Ovary (tissue), 9 donors: ENCODE results near the gene PLEKHG4B. TPM values are rescaled to one million over a fixed set of nuclear protein-coding genes. Genes with fewer than 3 reads are reported as not detected.

Experiments used
- DNase-seq, 5 donors: peaks; one replicate each; pipeline ENCODE4 v3.0.0-alpha.2; 2019 to 2020
- H3K27ac ChIP-seq, 2 donors: fragments of 200-600 bp; one replicate each; pipeline versions ENCODE4 v1.5.1 to v1.8.0; 2019 to 2022
- H3K27me3 ChIP-seq: fragments of 200-600 bp; one replicate; pipeline ENCODE4 v1.8.0; 2022
- H3K36me3 ChIP-seq: fragments of 200-600 bp; sonication (generic); one replicate; pipeline ENCODE4 v1.5.1; 2019
- H3K4me1 ChIP-seq: one replicate; pipeline ENCODE4 v1.8.1; 2013; ENCODE audit warnings: mild to moderate bottlenecking, moderate library complexity; ENCODE audit not compliant: insufficient read depth
- H3K4me3 ChIP-seq: fragments of 200-600 bp; sonication (generic); one replicate; pipeline ENCODE4 v1.5.1; 2017
- H3K9me3 ChIP-seq, 2 donors: fragments of 200-600 bp in 1 of 2; sonication (generic) in 1 of 2; one replicate each; pipeline versions ENCODE4 v1.5.1 to v1.8.1; 2013 to 2019; ENCODE audit warnings: mild to moderate bottlenecking in 1 of 2, moderate library complexity in 1 of 2
- CTCF ChIP-seq, 3 donors: fragments of 450-650 bp in 2 of 3; fragments of 200-600 bp in 1 of 3; IDR thresholded peaks; one replicate each; pipeline versions ENCODE4 v1.5.1 to v1.8.0; 2016 to 2022; ENCODE audit warnings: antibody characterized with exemption in 3 of 3, mild to moderate bottlenecking in 1 of 3
- EP300 ChIP-seq: sonication (generic); formaldehyde crosslinking; IDR thresholded peaks from one replicate; pipeline ENCODE4 v1.6.1; 2017; ENCODE audit warnings: antibody characterized with exemption
- POLR2A ChIP-seq: fragments of 450-650 bp; IDR thresholded peaks from one replicate; pipeline ENCODE4 v1.6.1; 2017; ENCODE audit warnings: antibody characterized with exemption, mild to moderate bottlenecking, moderate library complexity
- WGBS, 3 donors: extraction: QIAGEN DNeasy Blood & Tissue Kit in 1 of 3; methylation state at CpG; one replicate each; pipeline versions ENCODE4 v1.1.5 to v1.1.7; 2013 to 2017; 5-methylcytosine and 5-hydroxymethylcytosine counted together
- intact Hi-C, 4 donors: fragments of 100-400 bp; cut with DNase I; formaldehyde crosslinking; loops; one replicate each; pipeline versions ENCODE4 v1.11.0 to v1.15.1; 2022 to 2023
- polyA plus RNA-seq, 2 donors: library from polyadenylated mRNA; stranded (reverse); fragments of 200-250 nt in 1 of 2; fragments of 350-450 nt in 1 of 2; fragmentation: Illumina TruSeq in 1 of 2; extraction: RNeasy Lipid Tissue Mini Kit (QIAGEN cat#74804) in 1 of 2; gene quantifications; one replicate each; pipeline ENCODE4 v1.2.3, GENCODE V29; 2013 to 2014
- total RNA-seq, 7 donors: library from RNA; depleted of rRNA in 2 of 7; stranded (reverse); fragments of >200 nt in 2 of 7; fragmentation: NEBNext Ultra II Directional in 3 of 7; extraction: Animal tissue kit (Norgen Biotek cat#: 25700) in 3 of 7; gene quantifications; one replicate each; pipeline versions ENCODE4 v1.1.0 to v1.2.4, GENCODE V29; 2016 to 2023
- donor health status: DM: no; HTN: no; CAD: no; lungs with moderate emphysema.
- donor health status: DM: no; HTN: no; CAD: no.
- donor health status: Bipolar disorder and iron deficiency.
- donor health status: DM: yes; HTN: yes; CAD: no.
- donor health status: DM: no; HTN: no; CAD: no.
- donor health status: DM: yes; HTN: yes; CAD: no.

Gene PLEKHG4B
- total and polyA plus RNA-seq, 9 donors, result 0.47 to 4.0 (median 1.8) TPM

GRCh38 chr5:176296-176823, 84.4 kb downstream of the PLEKHG4B start:
- TF ChIP-seq CTCF (IDR thresholded peaks at IDR 0.05) (no peak), POLR2A (no peak), EP300 (no peak)
- intact Hi-C loops, result no loop called here
- no peaks in the 10 kb centered on the region for H3K27me3 ChIP-seq
- H3K4me3 ChIP-seq, result no peak overlapping the region
- no peak for DNase-seq
- WGBS, 3 donors, result 79 to 84% (median 83%) methylated on average over 11 of the region's 11 CpGs
- H3K27ac ChIP-seq, result no peak overlapping the region
- H3K4me1 ChIP-seq, result peaks cover 4% of the 10 kb centered on the region
- H3K36me3 ChIP-seq, result no peaks in the 10 kb centered on the region
- H3K9me3 ChIP-seq, result no peaks in the 10 kb centered on the region

DNA sequence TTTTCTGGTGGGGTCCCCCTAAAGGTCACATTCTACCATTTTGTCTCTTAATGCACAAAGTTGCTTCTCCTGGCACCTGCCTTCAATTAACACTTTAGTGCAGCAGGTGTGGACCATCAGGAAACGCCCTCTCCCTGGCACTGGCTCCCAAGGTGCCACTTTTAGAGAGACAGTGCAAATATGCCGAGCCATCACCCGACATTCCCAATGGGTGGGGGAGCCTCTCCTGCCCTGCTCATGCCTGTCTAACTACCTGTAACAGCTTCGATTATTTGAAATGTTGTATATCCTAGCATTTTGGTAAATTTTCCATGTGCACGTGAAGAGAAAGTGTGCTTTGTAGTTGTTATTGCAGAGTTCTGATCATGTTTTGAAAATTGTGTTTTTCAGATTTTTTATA, 86.1 kb downstream of the PLEKHG4B start:
- Histone ChIP-seq H3K4me3 (no peak overlapping the region), H3K36me3 (no peaks in the 10 kb centered on the region), H3K9me3 (no peaks in the 10 kb centered on the region), H3K4me1 (no peaks in the 10 kb centered on the region), H3K27ac (no peak overlapping the region), H3K27me3 (no peaks in the 10 kb centered on the region)
- no peak for DNase-seq
- WGBS, 3 donors, result 72 to 80% (median 73%) methylated on average over 5 of the region's 5 CpGs
- TF ChIP-seq POLR2A (no peak), CTCF (IDR thresholded peaks at IDR 0.05) (no peak), EP300 (no peak)
- intact Hi-C loops, result no loop called here

- Histone ChIP-seq H3K4me1 (no peaks in the 10 kb centered on the region), H3K27ac (no peak overlapping the region), H3K27me3 (no peaks in the 10 kb centered on the region), H3K4me3 (no peak overlapping the region), H3K9me3 (no peaks in the 10 kb centered on the region), H3K36me3 (no peaks in the 10 kb centered on the region)
- no peak for DNase-seq
- WGBS, 3 donors, result 88 to 95% (median 92%) methylated on average over 9 of the region's 9 CpGs
- intact Hi-C loops, result no loop called here
- no peak for TF ChIP-seq CTCF (IDR thresholded peaks at IDR 0.05)
Observed at GRCh38 chr5:179401-179800, 87.4 kb downstream of the PLEKHG4B start.

GRCh38 chr5:180286-180918, 88.4 kb downstream of the PLEKHG4B start:
- Histone ChIP-seq H3K27ac (no peak overlapping the region), H3K9me3 (no peaks in the 10 kb centered on the region), H3K4me1 (no peaks in the 10 kb centered on the region), H3K4me3 (no peak overlapping the region), H3K36me3 (no peaks in the 10 kb centered on the region), H3K27me3 (no peaks in the 10 kb centered on the region)
- intact Hi-C loops, result no loop called here
- TF ChIP-seq EP300 (no peak), CTCF (IDR thresholded peaks at IDR 0.05) (no peak), POLR2A (no peak)
- 78 to 79% (median 78%) methylated on average over 13 of the region's 13 CpGs for WGBS, 3 donors
- DNase-seq, result no peak
